ENCODE data around the gene CYP4F22. TPM values are rescaled to one million over a fixed set of nuclear protein-coding genes. Genes with fewer than 3 reads are reported as not detected.

Gene CYP4F22
- total and polyA plus RNA-seq, 10 of the 15 experiments (the other 5 are each of a cell fraction or from before 2014, with no cell fraction given) = not detected

GRCh38 chr19:15463861-15464371 is 44.4 kb upstream of the CYP4F22 start (continued):
- no peak for TF ChIP-seq CEBPZ (IDR thresholded peaks at IDR 0.05; ENCODE audit: low read depth, low read length)
- TF ChIP-seq EGR1 (IDR thresholded peaks at IDR 0.05; ENCODE audit: borderline replicate concordance in 1 of 2, low read depth in 2 of 2, low read length in 2 of 2) = 0 out of 3 replicates have a peak, but pooled peaks of 1 of the 2 experiments have one; percentile 19
- peak; percentile 76 for TF ChIP-seq EED (IDR thresholded peaks at IDR 0.05; ENCODE audit: low read depth)
- peak; percentile 76 for TF ChIP-seq POLR2AphosphoS5 (IDR thresholded peaks at IDR 0.05; ENCODE audit: low read length)
- TF ChIP-seq RFX5 (IDR thresholded peaks at IDR 0.05; ENCODE audit: low read depth, low read length) = no peak
- peak; percentile 24; the same call in 1 of the 2 replicates for TF ChIP-seq GATAD2B (conservative IDR thresholded peaks at IDR 0.05; ENCODE audit: low read depth)
- TF ChIP-seq NFXL1 (IDR thresholded peaks at IDR 0.05; ENCODE audit: borderline replicate concordance) = no peak
- no peak for TF ChIP-seq ATF3 (IDR thresholded peaks at IDR 0.05; ENCODE audit: borderline replicate concordance, extremely low read depth, low read depth, low read length)
- TF ChIP-seq SMARCA5 (IDR thresholded peaks at IDR 0.05) = 0 out of 2 replicates have a peak, but pooled peaks have one; percentile 41
- TF ChIP-seq SMC3 (IDR thresholded peaks at IDR 0.05; ENCODE audit: borderline replicate concordance, low read length) = no peak
- TF ChIP-seq RUNX3 (IDR thresholded peaks at IDR 0.05; ENCODE audit: low read length) = peak; percentile 74

Measured in GM12878 (cell line).